Measurements from ENCODE around the gene RGP1.

The RGP1 gene

DNA sequence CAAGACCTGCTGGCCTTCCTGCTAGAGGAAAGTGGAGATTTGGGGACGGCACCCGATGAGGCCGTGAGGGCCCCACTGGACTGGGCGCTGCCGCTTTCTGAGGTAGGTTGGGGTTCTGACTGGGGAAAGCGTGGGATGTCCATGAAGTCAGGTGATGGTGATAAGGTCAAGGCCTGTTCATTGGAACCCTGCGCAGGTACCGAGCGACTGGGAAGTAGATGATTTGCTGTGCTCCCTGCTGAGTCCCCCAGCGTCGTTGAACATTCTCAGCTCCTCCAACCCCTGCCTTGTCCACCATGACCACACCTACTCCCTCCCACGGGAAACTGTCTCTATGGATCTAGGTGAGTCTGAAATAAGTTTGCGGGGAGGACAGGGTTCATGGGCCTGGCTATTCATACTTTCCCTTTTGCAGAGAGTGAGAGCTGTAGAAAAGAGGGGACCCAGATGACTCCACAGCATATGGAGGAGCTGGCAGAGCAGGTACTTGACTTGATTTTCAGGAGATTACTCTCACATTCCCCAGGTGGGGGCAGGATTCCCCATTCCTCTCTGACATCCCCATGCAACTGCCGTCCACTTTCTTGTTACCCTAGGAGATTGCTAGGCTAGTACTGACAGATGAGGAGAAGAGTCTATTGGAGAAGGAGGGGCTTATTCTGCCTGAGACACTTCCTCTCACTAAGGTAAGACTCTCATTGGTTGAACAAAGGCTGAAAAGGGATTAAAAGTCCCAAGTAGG, 16.1 kb upstream of the RGP1 start:
- peaks cover 39% of the 10 kb centered on the region for H3K36me3 ChIP-seq (ENCODE audit: control insufficient read depth, insufficient read depth, low read length)
- peak overlapping the region; percentile 93 for H3K27ac ChIP-seq (ENCODE audit: low read depth, low read length)
- peaks cover 39% of the 10 kb centered on the region for H3K4me1 ChIP-seq (ENCODE audit: control insufficient read depth, insufficient read depth, low read length)
- H3K4me3 ChIP-seq (ENCODE audit: low read depth, low read length): peak overlapping the region; percentile 89
- no peaks in the 10 kb centered on the region for H3K9me3 ChIP-seq (ENCODE audit: control insufficient read depth, insufficient read depth, low read length)
- H3K27me3 ChIP-seq (ENCODE audit: control insufficient read depth, insufficient read depth, low read length): no peaks in the 10 kb centered on the region
- H3K9ac ChIP-seq (ENCODE audit: low read depth, low read length): peak overlapping the region; percentile 59

DNA sequence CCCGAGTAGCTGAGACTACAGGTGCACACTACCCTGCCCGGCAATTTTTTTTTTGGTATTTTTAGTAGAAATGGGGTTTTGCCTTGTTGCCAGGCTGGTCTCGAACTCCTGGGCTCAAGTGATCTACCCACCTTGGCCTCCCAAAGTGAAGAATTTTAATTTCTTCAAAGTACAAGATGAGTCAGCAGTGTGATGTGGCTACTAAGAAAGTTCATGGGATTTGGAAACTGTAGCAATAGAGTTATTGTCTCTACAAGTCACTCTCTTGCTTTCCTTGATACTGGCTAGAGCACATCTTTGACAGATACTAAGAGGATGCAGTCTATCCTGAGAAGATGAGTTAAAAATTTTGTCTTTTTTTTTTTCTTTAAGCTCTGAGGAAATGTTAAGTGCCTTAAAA, 15.0 kb upstream of the RGP1 start:
- H3K4me1 ChIP-seq (ENCODE audit: control insufficient read depth, insufficient read depth, low read length): peaks cover 27% of the 10 kb centered on the region
- peaks cover 50% of the 10 kb centered on the region for H3K36me3 ChIP-seq (ENCODE audit: control insufficient read depth, insufficient read depth, low read length)
- no peaks in the 10 kb centered on the region for H3K9me3 ChIP-seq (ENCODE audit: control insufficient read depth, insufficient read depth, low read length)
- no peak overlapping the region for H3K27ac ChIP-seq (ENCODE audit: low read depth, low read length)
- no peaks in the 10 kb centered on the region for H3K27me3 ChIP-seq (ENCODE audit: control insufficient read depth, insufficient read depth, low read length)
- no peak overlapping the region for H3K9ac ChIP-seq (ENCODE audit: low read depth, low read length)
- H3K4me3 ChIP-seq (ENCODE audit: low read depth, low read length): no peak overlapping the region

DNA sequence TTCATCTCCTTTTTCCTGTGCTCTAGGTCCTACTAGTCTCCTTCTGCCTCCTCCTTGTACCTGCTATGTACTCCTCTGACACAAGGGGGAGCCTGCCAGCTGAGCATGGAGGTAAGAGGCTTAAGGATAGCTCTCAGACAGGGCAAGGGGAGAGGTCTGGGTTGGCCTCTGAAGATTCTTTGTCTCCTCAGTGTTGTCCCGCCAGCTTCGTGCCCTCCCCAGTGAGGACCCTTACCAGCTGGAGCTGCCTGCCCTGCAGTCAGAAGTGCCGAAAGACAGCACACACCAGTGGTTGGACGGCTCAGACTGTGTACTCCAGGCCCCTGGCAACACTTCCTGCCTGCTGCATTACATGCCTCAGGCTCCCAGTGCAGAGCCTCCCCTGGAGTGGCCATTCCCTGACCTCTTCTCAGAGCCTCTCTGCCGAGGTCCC, 12.9 kb upstream of the RGP1 start:
- no peak overlapping the region for H3K4me3 ChIP-seq (ENCODE audit: low read depth, low read length)
- peaks cover 7% of the 10 kb centered on the region for H3K4me1 ChIP-seq (ENCODE audit: control insufficient read depth, insufficient read depth, low read length)
- H3K36me3 ChIP-seq (ENCODE audit: control insufficient read depth, insufficient read depth, low read length): peaks cover 71% of the 10 kb centered on the region
- H3K9ac ChIP-seq (ENCODE audit: low read depth, low read length): no peak overlapping the region
- peak overlapping the region; percentile 76 for H3K27ac ChIP-seq (ENCODE audit: low read depth, low read length)
- H3K9me3 ChIP-seq (ENCODE audit: control insufficient read depth, insufficient read depth, low read length): no peaks in the 10 kb centered on the region
- H3K27me3 ChIP-seq (ENCODE audit: control insufficient read depth, insufficient read depth, low read length): no peaks in the 10 kb centered on the region

DNA sequence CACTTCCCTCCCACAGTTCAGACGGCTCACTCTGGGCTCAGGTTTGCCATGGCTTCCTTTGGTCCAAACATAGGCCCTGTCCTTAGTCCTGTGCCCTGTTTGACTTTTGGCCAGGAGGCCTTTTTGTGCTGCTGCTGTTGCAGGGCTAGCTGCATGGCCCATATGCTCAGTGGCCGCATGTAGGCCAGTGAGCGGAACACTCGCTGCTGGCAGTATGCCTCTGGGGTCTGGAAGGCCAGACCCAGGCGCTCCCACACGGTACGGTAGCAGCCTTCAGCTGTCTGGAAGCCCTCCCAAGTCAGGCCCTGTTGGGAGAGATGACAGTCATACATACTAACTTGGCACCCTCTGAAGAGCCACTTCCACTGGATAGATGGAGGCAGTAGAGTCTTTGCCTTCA, 11.9 kb upstream of the RGP1 start:
- Histone ChIP-seq H3K9ac (ENCODE audit: low read depth, low read length) (no peak overlapping the region), H3K4me3 (ENCODE audit: low read depth, low read length) (no peak overlapping the region), H3K4me1 (ENCODE audit: control insufficient read depth, insufficient read depth, low read length) (peaks cover 5% of the 10 kb centered on the region; the same call in 1 of the 2 replicates), H3K9me3 (ENCODE audit: control insufficient read depth, insufficient read depth, low read length) (no peaks in the 10 kb centered on the region), H3K27ac (ENCODE audit: low read depth, low read length) (no peak overlapping the region), H3K36me3 (ENCODE audit: control insufficient read depth, insufficient read depth, low read length) (peaks cover 78% of the 10 kb centered on the region), H3K27me3 (ENCODE audit: control insufficient read depth, insufficient read depth, low read length) (no peaks in the 10 kb centered on the region)

DNA sequence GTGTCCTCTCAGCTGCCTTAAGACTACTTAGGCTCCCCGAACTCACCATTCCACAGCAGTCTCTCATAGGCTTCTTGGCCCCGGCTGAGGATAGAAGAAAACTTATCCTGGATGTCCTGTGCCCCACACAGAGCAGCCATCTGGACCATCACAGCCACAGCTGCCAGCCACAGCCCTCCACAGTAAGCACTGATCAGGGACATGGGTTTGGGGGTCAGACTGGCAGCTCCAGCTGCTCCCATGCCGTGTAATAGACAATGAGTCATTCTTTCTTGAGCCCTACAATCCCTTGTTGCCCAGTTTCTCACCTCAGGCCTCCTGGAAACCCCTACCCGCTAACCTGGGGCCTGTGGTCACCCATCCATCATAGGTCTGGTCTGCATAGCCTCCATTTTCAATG, 10.9 kb upstream of the RGP1 start:
- peaks cover 89% of the 10 kb centered on the region for H3K36me3 ChIP-seq (ENCODE audit: control insufficient read depth, insufficient read depth, low read length)
- no peaks in the 10 kb centered on the region for H3K9me3 ChIP-seq (ENCODE audit: control insufficient read depth, insufficient read depth, low read length)
- no peak overlapping the region for H3K9ac ChIP-seq (ENCODE audit: low read depth, low read length)

DNA sequence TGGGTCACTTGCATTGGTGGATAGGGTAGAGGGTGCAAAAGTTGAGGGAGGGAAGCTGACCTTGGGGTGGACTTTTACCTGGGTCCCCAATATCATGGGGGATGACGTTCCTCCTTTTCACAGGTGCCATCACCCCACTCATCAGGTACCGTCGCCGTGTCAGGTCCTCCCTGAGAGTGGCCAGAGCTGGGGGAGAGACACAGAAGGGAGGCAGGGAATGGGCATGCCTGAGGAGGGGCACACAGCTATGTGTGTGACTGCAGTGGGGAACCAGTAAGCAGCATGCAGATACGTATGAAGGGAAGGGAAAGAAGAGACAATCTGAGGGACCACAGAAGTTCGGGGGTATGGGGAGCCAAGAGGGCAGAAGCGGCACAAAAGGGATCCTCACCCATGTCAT, 10.2 kb upstream of the RGP1 start:
- H3K27me3 ChIP-seq (ENCODE audit: control insufficient read depth, insufficient read depth, low read length): no peaks in the 10 kb centered on the region
- no peak overlapping the region for H3K9ac ChIP-seq (ENCODE audit: low read depth, low read length)
- H3K27ac ChIP-seq (ENCODE audit: low read depth, low read length): no peak overlapping the region
- peaks cover 96% of the 10 kb centered on the region for H3K36me3 ChIP-seq (ENCODE audit: control insufficient read depth, insufficient read depth, low read length)
- no peaks in the 10 kb centered on the region for H3K4me1 ChIP-seq (ENCODE audit: control insufficient read depth, insufficient read depth, low read length)
- H3K4me3 ChIP-seq (ENCODE audit: low read depth, low read length): no peak overlapping the region
- H3K9me3 ChIP-seq (ENCODE audit: control insufficient read depth, insufficient read depth, low read length): no peaks in the 10 kb centered on the region

More for the DNA sequence above, 10.9 kb upstream of the RGP1 start:
- H3K4me1 ChIP-seq (ENCODE audit: control insufficient read depth, insufficient read depth, low read length): peaks cover 5% of the 10 kb centered on the region; the same call in 1 of the 2 replicates
- no peak overlapping the region for H3K4me3 ChIP-seq (ENCODE audit: low read depth, low read length)
- H3K27ac ChIP-seq (ENCODE audit: low read depth, low read length): no peak overlapping the region
- no peaks in the 10 kb centered on the region for H3K27me3 ChIP-seq (ENCODE audit: control insufficient read depth, insufficient read depth, low read length)

DNA sequence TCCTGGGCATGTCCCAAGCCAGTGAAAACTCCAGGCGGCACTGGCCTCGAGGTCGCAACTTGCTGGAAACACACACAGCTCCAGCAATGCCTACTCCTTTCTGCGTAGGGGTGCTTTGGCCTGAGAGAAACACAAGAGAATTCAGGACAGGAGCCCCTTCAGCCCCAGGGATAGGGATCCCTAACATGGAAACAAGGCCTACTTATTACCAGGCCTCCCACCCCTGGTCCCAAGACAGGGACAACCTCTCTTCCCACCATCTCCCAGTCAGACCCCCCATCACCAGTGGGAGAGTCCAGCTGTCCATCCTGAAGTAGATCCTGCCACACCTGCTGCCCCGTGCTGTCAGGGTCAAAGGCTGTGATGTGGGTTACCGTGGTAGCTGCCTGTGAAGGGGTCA, 8.8 kb upstream of the RGP1 start:
- Histone ChIP-seq H3K9ac (ENCODE audit: low read depth, low read length) (no peak overlapping the region), H3K4me3 (ENCODE audit: low read depth, low read length) (no peak overlapping the region), H3K27ac (ENCODE audit: low read depth, low read length) (no peak overlapping the region), H3K27me3 (ENCODE audit: control insufficient read depth, insufficient read depth, low read length) (no peaks in the 10 kb centered on the region), H3K4me1 (ENCODE audit: control insufficient read depth, insufficient read depth, low read length) (no peaks in the 10 kb centered on the region), H3K36me3 (ENCODE audit: control insufficient read depth, insufficient read depth, low read length) (peaks cover 94% of the 10 kb centered on the region), H3K9me3 (ENCODE audit: control insufficient read depth, insufficient read depth, low read length) (no peaks in the 10 kb centered on the region)

DNA sequence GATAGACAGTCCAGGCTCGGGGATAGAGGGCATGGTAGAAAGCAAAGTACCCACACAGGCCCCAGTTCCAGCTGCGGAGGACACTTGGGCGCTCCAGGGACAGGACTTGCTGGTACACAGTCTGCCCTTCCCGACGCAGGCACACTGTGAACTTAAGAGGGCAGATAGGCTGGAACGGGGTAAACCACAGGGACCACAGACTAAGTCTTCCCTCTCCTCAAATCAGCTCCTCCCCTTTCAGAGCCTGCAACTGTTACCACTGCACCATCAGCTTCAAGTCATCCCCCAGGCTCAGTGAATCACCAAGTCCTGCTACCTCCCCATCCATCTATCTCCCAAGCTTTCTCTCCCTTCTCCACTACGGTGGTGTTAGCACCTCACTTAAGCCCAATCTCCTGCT, 7.3 kb upstream of the RGP1 start:
- Histone ChIP-seq H3K4me3 (ENCODE audit: low read depth, low read length) (no peak overlapping the region), H3K27ac (ENCODE audit: low read depth, low read length) (no peak overlapping the region), H3K9ac (ENCODE audit: low read depth, low read length) (no peak overlapping the region), H3K27me3 (ENCODE audit: control insufficient read depth, insufficient read depth, low read length) (no peaks in the 10 kb centered on the region), H3K4me1 (ENCODE audit: control insufficient read depth, insufficient read depth, low read length) (no peaks in the 10 kb centered on the region), H3K9me3 (ENCODE audit: control insufficient read depth, insufficient read depth, low read length) (no peaks in the 10 kb centered on the region), H3K36me3 (ENCODE audit: control insufficient read depth, insufficient read depth, low read length) (peaks cover 85% of the 10 kb centered on the region)

DNA sequence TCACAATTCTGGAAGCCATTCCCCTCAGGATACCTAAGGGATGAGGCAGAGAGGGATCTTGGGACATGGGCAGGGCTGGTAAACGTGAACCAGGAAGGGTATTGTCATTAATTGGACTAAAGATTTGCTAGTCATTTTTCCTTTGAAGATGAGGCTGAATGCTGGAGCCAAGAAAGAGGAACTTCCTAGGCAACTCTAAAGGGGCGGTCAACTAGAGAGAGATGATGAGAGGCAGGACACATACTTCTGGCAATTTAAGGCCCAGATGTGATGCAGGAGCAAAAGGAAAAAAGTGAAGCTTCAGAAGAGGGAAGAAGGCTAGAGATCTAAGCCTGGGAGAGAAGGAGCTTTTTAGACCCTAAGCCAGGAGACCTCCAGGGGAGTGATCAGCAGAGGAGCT, 5.6 kb upstream of the RGP1 start:
- no peak overlapping the region for H3K4me3 ChIP-seq (ENCODE audit: low read depth, low read length)
- H3K36me3 ChIP-seq (ENCODE audit: control insufficient read depth, insufficient read depth, low read length): peaks cover 71% of the 10 kb centered on the region
- H3K9me3 ChIP-seq (ENCODE audit: control insufficient read depth, insufficient read depth, low read length): no peaks in the 10 kb centered on the region
- peaks cover 11% of the 10 kb centered on the region for H3K4me1 ChIP-seq (ENCODE audit: control insufficient read depth, insufficient read depth, low read length)
- H3K27ac ChIP-seq (ENCODE audit: low read depth, low read length): no peak overlapping the region
- H3K27me3 ChIP-seq (ENCODE audit: control insufficient read depth, insufficient read depth, low read length): no peaks in the 10 kb centered on the region
- H3K9ac ChIP-seq (ENCODE audit: low read depth, low read length): no peak overlapping the region

DNA sequence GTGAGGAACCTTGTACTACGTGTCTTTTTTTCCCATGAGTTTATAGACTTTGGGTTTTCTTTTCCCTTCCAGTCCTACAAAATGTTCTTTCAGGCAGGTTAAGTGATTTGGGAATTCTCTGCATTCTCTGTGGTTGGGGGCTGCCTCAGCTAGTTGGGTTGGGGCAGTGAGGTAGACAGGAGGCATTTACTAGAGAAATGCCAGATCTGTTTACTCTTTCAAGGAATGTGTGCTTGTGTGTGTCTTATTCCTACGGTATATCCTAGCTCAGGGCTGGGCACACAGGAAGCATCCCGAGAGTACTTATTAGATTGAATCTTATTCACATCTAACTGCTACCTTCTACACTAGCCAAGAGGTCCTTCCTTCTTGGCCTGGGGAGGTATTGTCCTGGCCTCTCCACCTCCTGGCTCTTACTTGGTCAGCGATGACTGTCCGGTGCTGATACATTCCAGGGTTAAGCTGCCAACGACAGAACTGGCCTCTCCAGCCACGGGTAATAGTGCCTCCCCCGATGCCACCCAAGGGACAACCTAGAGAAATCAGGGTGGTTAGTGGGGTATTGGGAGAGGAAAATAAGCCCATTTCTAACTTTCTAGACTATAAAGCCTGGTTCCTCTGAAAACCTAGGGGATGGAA, 5.1 kb upstream of the RGP1 start:
- Histone ChIP-seq H3K9ac (ENCODE audit: low read depth, low read length) (no peak overlapping the region), H3K4me3 (ENCODE audit: low read depth, low read length) (no peak overlapping the region), H3K27ac (ENCODE audit: low read depth, low read length) (no peak overlapping the region), H3K9me3 (ENCODE audit: control insufficient read depth, insufficient read depth, low read length) (no peaks in the 10 kb centered on the region), H3K27me3 (ENCODE audit: control insufficient read depth, insufficient read depth, low read length) (no peaks in the 10 kb centered on the region), H3K4me1 (ENCODE audit: control insufficient read depth, insufficient read depth, low read length) (peaks cover 11% of the 10 kb centered on the region), H3K36me3 (ENCODE audit: control insufficient read depth, insufficient read depth, low read length) (peaks cover 65% of the 10 kb centered on the region)

DNA sequence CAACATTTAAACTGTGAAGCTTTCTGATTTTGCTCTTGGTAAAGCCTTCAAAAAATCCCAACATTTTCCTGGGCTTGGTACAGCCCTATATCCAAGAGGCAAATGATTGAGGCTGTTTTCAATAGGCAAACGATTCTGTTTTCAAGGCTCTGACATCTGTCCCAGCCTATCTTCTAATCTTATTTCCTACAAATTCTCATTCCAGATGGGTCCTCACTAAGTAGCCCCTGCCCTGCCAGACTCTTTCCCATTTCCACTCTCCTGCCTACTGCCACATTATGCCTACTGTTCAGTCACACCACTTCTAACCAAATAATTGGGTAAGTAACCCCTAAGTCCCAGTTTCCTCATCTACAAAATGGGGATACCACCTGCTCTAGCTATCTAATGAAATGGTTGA, 3.5 kb upstream of the RGP1 start:
- no peaks in the 10 kb centered on the region for H3K9me3 ChIP-seq (ENCODE audit: control insufficient read depth, insufficient read depth, low read length)
- H3K9ac ChIP-seq (ENCODE audit: low read depth, low read length): no peak overlapping the region
- peaks cover 15% of the 10 kb centered on the region for H3K4me1 ChIP-seq (ENCODE audit: control insufficient read depth, insufficient read depth, low read length)
- H3K27ac ChIP-seq (ENCODE audit: low read depth, low read length): no peak overlapping the region
- peaks cover 50% of the 10 kb centered on the region for H3K36me3 ChIP-seq (ENCODE audit: control insufficient read depth, insufficient read depth, low read length)
- H3K27me3 ChIP-seq (ENCODE audit: control insufficient read depth, insufficient read depth, low read length): no peaks in the 10 kb centered on the region
- H3K4me3 ChIP-seq (ENCODE audit: low read depth, low read length): no peak overlapping the region

Measured in HUES48 (cell line).